ENCODE measurements around the gene FCRL6.

The FCRL6 gene

GRCh38 chr1:159802111-159802510, at the start of gene FCRL6:
TSS of gene FCRL6 (plus strand) at chr1:159802360. CDS start at chr1:159802425, 65 bp downstream.
- H3K27ac ChIP-seq = no peak within 1 kb of the TSS
- TF ChIP-seq CTCF (conservative IDR thresholded peaks at IDR 0.05) = no peak

- no peak overlapping the region for H3K27ac ChIP-seq
- no peak for TF ChIP-seq CTCF (conservative IDR thresholded peaks at IDR 0.05)
Observed at GRCh38 chr1:159753386-159753785, 48.8 kb upstream of the FCRL6 start.

GRCh38 chr1:159755451-159756007, 46.6 kb upstream of the FCRL6 start:
- no peak overlapping the region for H3K27ac ChIP-seq
- no peak for TF ChIP-seq CTCF (conservative IDR thresholded peaks at IDR 0.05)

- TF ChIP-seq CTCF (conservative IDR thresholded peaks at IDR 0.05) = no peak
- no peak overlapping the region for H3K27ac ChIP-seq
Observed at GRCh38 chr1:159756397-159756796, 45.8 kb upstream of the FCRL6 start.

GRCh38 chr1:159763686-159764085, 38.5 kb upstream of the FCRL6 start:
- no peak overlapping the region for H3K27ac ChIP-seq
- no peak for TF ChIP-seq CTCF (conservative IDR thresholded peaks at IDR 0.05)

GRCh38 chr1:159765806-159766205, 36.4 kb upstream of the FCRL6 start:
- no peak overlapping the region for H3K27ac ChIP-seq
- no peak for TF ChIP-seq CTCF (conservative IDR thresholded peaks at IDR 0.05)

- TF ChIP-seq CTCF (conservative IDR thresholded peaks at IDR 0.05) = no peak
- no peak overlapping the region for H3K27ac ChIP-seq
Observed at GRCh38 chr1:159771127-159771895, 30.8 kb upstream of the FCRL6 start.

All from VCaP (cell line).